ENCODE results near the gene CNTF. TPM values are rescaled to one million over a fixed set of nuclear protein-coding genes. Genes with fewer than 3 reads are reported as not detected.
A peak's percentile ranks its signal among the peaks of the same experiment; 100 is the strongest.

The CNTF gene
- total RNA-seq, 1 donor: 1.9 TPM

GRCh38 chr11:58606930-58607714 is 15.3 kb upstream of the CNTF start:
- TF ChIP-seq CTCF (IDR thresholded peaks at IDR 0.05; ENCODE audit: insufficient read depth, low read length): no peak
- no peak overlapping the region for H3K4me3 ChIP-seq (ENCODE audit: low read depth, low read length)
- no peak for DNase-seq (ENCODE audit: low read depth)

DNA sequence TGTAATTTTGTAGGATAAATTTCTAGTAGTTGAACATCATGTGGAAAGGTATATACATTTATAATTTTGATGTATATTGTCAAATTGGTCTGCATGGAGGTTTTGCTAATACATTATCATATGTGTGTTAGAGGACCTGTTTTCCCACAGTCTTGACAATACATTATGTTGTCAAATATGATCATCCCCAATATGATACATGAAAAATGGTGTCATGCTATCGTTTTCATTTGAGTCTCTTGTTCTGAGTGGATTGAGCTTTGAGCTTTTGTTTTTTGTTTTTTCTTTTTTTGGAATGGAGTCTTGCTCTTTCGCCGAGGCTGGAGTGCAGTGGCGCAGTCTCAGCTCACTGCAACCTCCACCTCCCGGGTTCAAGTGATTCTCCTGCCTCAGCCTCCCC is 14.1 kb upstream of the CNTF start:
- DNase-seq (ENCODE audit: low read depth): no peak
- no peak overlapping the region for H3K4me3 ChIP-seq (ENCODE audit: low read depth, low read length)
- no peak for TF ChIP-seq CTCF (IDR thresholded peaks at IDR 0.05; ENCODE audit: insufficient read depth, low read length)

- no peak for DNase-seq (ENCODE audit: low read depth)
- H3K4me3 ChIP-seq (ENCODE audit: low read depth, low read length): no peak overlapping the region
- no peak for TF ChIP-seq CTCF (IDR thresholded peaks at IDR 0.05; ENCODE audit: insufficient read depth, low read length)
These were observed 12.7 kb upstream of the CNTF start for GRCh38 chr11:58609723-58610122.

DNA sequence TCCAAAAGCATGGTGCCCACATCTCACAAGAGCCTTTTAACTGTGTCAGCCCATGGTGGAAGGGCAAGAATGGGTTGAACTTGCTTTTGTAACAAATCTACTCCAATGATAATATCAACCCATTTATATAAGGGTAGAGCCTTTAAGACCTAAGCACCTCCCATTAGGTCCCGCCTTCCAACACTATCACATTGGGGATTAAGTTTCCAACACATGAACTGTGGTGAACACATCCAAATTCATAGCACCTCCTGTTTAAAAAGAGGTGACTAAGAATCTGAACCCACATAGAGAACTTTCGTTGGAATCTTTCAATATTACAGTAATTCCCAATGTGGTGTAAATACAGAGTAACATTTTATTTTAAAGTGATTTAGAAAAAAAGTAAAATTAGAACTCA is 9.2 kb upstream of the CNTF start:
- no peak for TF ChIP-seq CTCF (IDR thresholded peaks at IDR 0.05; ENCODE audit: insufficient read depth, low read length)
- DNase-seq (ENCODE audit: low read depth): no peak
- no peak overlapping the region for H3K4me3 ChIP-seq (ENCODE audit: low read depth, low read length)

DNA sequence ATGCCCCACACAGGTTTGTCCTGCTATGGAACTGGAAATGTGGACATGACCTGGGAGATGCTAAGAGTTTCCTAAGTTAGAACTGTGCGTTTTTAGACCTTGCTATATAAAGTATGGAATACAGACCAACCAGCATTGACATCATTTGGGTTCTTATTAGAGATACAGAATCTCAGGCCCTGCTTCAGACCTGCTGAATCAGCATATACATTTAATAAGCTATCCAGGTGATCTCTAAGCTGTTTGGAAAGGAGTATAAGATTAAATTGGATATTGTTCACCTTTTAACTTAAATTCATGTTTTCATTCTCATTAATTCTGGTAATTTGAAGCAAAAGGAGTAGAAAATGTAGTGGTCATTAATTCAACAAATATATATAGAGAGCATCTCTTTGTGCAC is 6.9 kb upstream of the CNTF start:
- H3K4me3 ChIP-seq (ENCODE audit: low read depth, low read length): no peak overlapping the region
- DNase-seq (ENCODE audit: low read depth): no peak
- TF ChIP-seq CTCF (IDR thresholded peaks at IDR 0.05; ENCODE audit: insufficient read depth, low read length): no peak

- no peak for TF ChIP-seq CTCF (IDR thresholded peaks at IDR 0.05; ENCODE audit: insufficient read depth, low read length)
- no peak overlapping the region for H3K4me3 ChIP-seq (ENCODE audit: low read depth, low read length)
- DNase-seq (ENCODE audit: low read depth): peak; percentile 90
These were observed 5.9 kb upstream of the CNTF start for GRCh38 chr11:58616594-58616993.
